ENCODE results near the gene PRSS3. TPM values are rescaled to one million over a fixed set of nuclear protein-coding genes. Genes with fewer than 3 reads are reported as not detected.

Gene PRSS3
- not detected for total RNA-seq

DNA sequence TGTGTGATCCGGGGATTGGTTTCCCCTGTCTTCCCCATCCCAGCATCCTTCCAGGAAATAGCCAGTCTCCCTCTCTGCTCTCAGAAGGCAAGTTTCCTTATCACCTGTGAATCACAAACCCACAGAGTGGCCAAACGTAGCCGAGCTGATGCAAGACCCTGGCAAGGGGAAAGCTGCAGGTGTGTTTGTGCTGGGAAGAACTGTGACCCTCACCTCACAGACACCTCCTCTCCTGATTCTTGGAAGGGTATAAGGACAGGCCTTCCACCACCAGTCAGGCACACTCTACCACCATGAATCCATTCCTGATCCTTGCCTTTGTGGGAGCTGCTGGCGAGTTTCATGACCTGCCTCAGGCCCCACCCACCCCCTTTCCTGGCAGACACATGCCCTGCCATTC lies at the start of gene PRSS3:
TSS of gene PRSS3 (plus strand) at position 281 of the 400 bp plus-strand sequence. CDS start at position 294, 13 bp downstream.

DNA sequence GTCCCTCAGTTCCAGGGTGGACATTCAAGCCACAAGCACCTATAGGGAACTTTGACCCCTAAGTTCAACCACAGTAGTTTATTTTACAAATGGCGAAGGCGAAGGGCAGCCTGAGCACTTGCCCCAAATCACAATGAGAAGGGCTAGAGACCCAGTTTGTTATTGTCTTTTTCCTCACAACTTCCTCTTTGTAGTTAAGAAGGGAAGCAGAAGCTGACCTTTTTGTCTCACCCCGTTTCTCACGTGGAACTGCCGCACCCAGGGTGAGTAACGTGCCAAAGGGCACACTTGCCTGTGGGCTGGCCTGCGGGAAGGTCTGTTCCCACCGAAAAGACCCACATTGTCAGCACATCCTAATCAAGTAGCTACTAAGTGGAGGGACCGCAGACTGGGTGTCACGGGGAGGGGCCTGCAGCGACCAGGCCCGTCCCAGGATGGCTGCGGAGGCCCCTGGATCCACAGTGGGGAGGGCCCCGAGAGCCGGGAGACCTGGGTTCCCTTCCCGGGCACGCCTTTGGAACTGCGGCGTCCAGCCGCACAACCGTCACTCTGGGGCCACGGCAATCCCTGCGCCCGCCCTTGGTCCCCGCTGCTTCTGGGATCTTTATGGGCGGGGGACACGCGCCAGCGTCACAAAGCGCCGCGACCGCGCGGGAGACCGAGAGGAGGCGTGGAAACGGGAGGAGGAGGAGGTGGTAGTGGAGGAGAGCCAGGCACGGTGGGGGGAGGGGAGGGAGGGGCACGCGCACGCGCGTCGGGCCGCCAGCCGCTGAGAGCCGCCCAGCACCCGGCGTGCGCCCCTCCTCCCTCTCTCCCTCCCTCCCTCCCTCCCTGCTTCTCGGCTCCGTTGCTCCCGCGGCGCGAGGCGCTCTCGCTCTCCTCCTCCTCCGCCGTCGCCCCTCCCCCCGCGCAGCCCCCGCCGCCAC lies 21.2 kb downstream of the PRSS3 start, which contains the start of gene UBE2R2:
TSS of gene UBE2R2 (plus strand) at position 834 of the 926 bp plus-strand sequence. CDS start 598 bp downstream, outside the sequence.

Small RNAs within 50 kb of the gene (small RNA-seq; reads per million reads assigned to genes)
- not detected for gene RF00019 (ENCODE audit: low replicate concordance)

Other genes starting within 250 kb of the PRSS3 start
- gene UBE2R2, start 21.6 kb downstream of the PRSS3 start, total RNA-seq: 32.6 TPM

Measured in parietal lobe (tissue), 2 donors.